Natural killer cell (primary cell): ENCODE data around the gene HMGCL. TPM values are rescaled to one million over a fixed set of nuclear protein-coding genes. Genes with fewer than 3 reads are reported as not detected.

Experiments used
- ATAC-seq, 3 donors: fragments of 150-1000 bp in 2 of 3; fragments of 200-7000 bp in 1 of 3; cut with Tn5 transposase; 1 replicate in 1 of 3; 2 replicates in 2 of 3; pipeline ENCODE4 v1.10.0; 2021; ENCODE audit warnings: mild to moderate bottlenecking in 2 of 3, moderate library complexity in 2 of 3
- DNase-seq, 2 donors: peaks; one replicate each; pipeline versions ENCODE4 v3.0.0 to v3.0.0-alpha.2; 2013 to 2021; ENCODE audit warnings: mixed read lengths in 1 of 2
- H3K27ac ChIP-seq: one replicate; pipeline ENCODE4 v1.5.1; 2013; ENCODE audit warnings: mild to moderate bottlenecking, low read length
- H3K27me3 ChIP-seq: one replicate; pipeline ENCODE4 v1.6.1; 2013; ENCODE audit warnings: low read length; ENCODE audit not compliant: control insufficient read depth, insufficient read depth
- H3K36me3 ChIP-seq: one replicate; pipeline ENCODE4 v1.6.1; 2013; ENCODE audit warnings: low read length; ENCODE audit not compliant: control insufficient read depth, insufficient read depth
- H3K4me1 ChIP-seq: one replicate; pipeline ENCODE4 v1.6.1; 2013; ENCODE audit warnings: low read length; ENCODE audit not compliant: control insufficient read depth, insufficient read depth
- H3K4me3 ChIP-seq: one replicate; pipeline ENCODE4 v1.5.1; 2013; ENCODE audit warnings: low read length
- H3K9me3 ChIP-seq: one replicate; pipeline ENCODE4 v1.6.1; 2013; ENCODE audit warnings: low read length; ENCODE audit not compliant: control insufficient read depth, insufficient read depth
- H3K27ac Mint-ChIP-seq, 2 donors: one replicate each; pipeline ENCODE4 v1.8.0; 2022; ENCODE audit warnings: mild to moderate bottlenecking in 2 of 2, mixed read lengths in 2 of 2, moderate library complexity in 1 of 2
- H3K27me3 Mint-ChIP-seq, 2 donors: one replicate each; pipeline ENCODE4 v1.8.0; 2022; ENCODE audit warnings: low read depth in 2 of 2, mixed read lengths in 2 of 2
- H3K36me3 Mint-ChIP-seq: one replicate; pipeline ENCODE4 v1.8.0; 2022; ENCODE audit warnings: mixed read lengths
- H3K4me1 Mint-ChIP-seq, 2 donors: one replicate each; pipeline ENCODE4 v1.8.0; 2022; ENCODE audit warnings: mixed read lengths in 2 of 2
- H3K4me3 Mint-ChIP-seq: one replicate; pipeline ENCODE4 v1.8.0; 2022; ENCODE audit warnings: mild to moderate bottlenecking, moderate library complexity, mixed read lengths
- H3K9me3 Mint-ChIP-seq, 2 donors: one replicate each; pipeline ENCODE4 v1.8.0; 2022; ENCODE audit warnings: mixed read lengths in 2 of 2
- WGBS: methylation state at CpG from one replicate; pipeline ENCODE4 v1.1.7; 2013; ENCODE audit warnings: missing lambda C conversion rate; ENCODE audit not compliant: insufficient coverage; 5-methylcytosine and 5-hydroxymethylcytosine counted together
- intact Hi-C: fragments of 100-400 bp; cut with micrococcal nuclease; formaldehyde crosslinking; loops from one replicate; pipeline ENCODE4 v1.14.2; 2022
- total RNA-seq, 4 donors: library from RNA; stranded (reverse); fragments of 120-200 nt in 1 of 4; gene quantifications; one replicate each; pipeline versions ENCODE4 v1.2.3 to v1.2.4, GENCODE V29; 2013 to 2022
- TF ChIP-seq, protein P1 (sequence below): fragments of 200-600 bp; IDR thresholded peaks from one replicate; pipeline ENCODE4 v1.8.0; 2022; ENCODE audit warnings: antibody characterized with exemption

HMGCL gene
- total RNA-seq, 3 donors from 2014 or later (not counting 1 experiment from before 2014, with no cell fraction given) = 16.8 to 26.9 (median 17.0) TPM

GRCh38 chr1:23763041-23763577 is 62.1 kb downstream of the HMGCL start:
- ATAC-seq = no peak
- H3K36me3 Mint-ChIP-seq = peaks cover 7% of the 10 kb centered on the region
- TF ChIP-seq, protein P1, sequence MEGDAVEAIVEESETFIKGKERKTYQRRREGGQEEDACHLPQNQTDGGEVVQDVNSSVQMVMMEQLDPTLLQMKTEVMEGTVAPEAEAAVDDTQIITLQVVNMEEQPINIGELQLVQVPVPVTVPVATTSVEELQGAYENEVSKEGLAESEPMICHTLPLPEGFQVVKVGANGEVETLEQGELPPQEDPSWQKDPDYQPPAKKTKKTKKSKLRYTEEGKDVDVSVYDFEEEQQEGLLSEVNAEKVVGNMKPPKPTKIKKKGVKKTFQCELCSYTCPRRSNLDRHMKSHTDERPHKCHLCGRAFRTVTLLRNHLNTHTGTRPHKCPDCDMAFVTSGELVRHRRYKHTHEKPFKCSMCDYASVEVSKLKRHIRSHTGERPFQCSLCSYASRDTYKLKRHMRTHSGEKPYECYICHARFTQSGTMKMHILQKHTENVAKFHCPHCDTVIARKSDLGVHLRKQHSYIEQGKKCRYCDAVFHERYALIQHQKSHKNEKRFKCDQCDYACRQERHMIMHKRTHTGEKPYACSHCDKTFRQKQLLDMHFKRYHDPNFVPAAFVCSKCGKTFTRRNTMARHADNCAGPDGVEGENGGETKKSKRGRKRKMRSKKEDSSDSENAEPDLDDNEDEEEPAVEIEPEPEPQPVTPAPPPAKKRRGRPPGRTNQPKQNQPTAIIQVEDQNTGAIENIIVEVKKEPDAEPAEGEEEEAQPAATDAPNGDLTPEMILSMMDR = no peak

GRCh38 chr1:23759277-23759676 is 66.0 kb downstream of the HMGCL start:
- ATAC-seq (no peak), DNase-seq (no peak)
- H3K27ac ChIP-seq = no peak overlapping the region
- Mint-ChIP-seq H3K27ac (no peak overlapping the region), H3K9me3 (no peaks in the 10 kb centered on the region), H3K27me3 (no peaks in the 10 kb centered on the region), H3K36me3 (peaks cover 18% of the 10 kb centered on the region), H3K4me3 (no peak overlapping the region), H3K4me1 (peaks cover 0 to 5% of the 10 kb centered on the region in 2 donors)
- WGBS = 89% methylated on average over 4 of the region's 4 CpGs
- H3K4me3 ChIP-seq = no peak overlapping the region
- no peaks in the 10 kb centered on the region for H3K4me1 ChIP-seq
- peaks cover 69% of the 10 kb centered on the region for H3K36me3 ChIP-seq
- TF ChIP-seq, protein P1 = no peak
- intact Hi-C loops = no loop called here
- no peaks in the 10 kb centered on the region for H3K9me3 ChIP-seq
- no peaks in the 10 kb centered on the region for H3K27me3 ChIP-seq

More at GRCh38 chr1:23763041-23763577, 62.1 kb downstream of the HMGCL start:
- no peaks in the 10 kb centered on the region for H3K9me3 ChIP-seq
- no peak for DNase-seq
- H3K27ac ChIP-seq = no peak overlapping the region
- Mint-ChIP-seq H3K27me3 (no peaks in the 10 kb centered on the region), H3K9me3 (no peaks in the 10 kb centered on the region), H3K4me3 (no peak overlapping the region), H3K27ac (no peak overlapping the region), H3K4me1 (peaks cover 0 to 5% of the 10 kb centered on the region in 2 donors)
- H3K36me3 ChIP-seq = peaks cover 40% of the 10 kb centered on the region
- 97% methylated on average over 7 of the region's 7 CpGs for WGBS
- H3K4me3 ChIP-seq = no peak overlapping the region
- intact Hi-C loops = no loop called here
- no peaks in the 10 kb centered on the region for H3K27me3 ChIP-seq
- no peaks in the 10 kb centered on the region for H3K4me1 ChIP-seq

- no peaks in the 10 kb centered on the region for H3K9me3 Mint-ChIP-seq
- ATAC-seq (no peak), DNase-seq (no peak)
- WGBS = 100% methylated on average over 1 of the region's 1 CpG
- Histone ChIP-seq H3K36me3 (peaks cover 84% of the 10 kb centered on the region), H3K4me3 (no peak overlapping the region), H3K9me3 (no peaks in the 10 kb centered on the region), H3K27ac (no peak overlapping the region), H3K4me1 (no peaks in the 10 kb centered on the region), H3K27me3 (no peaks in the 10 kb centered on the region)
- intact Hi-C loops = no loop called here
- no peak overlapping the region for H3K4me3 Mint-ChIP-seq
- TF ChIP-seq, protein P1 = no peak
- H3K36me3 Mint-ChIP-seq = peaks cover 30% of the 10 kb centered on the region
- peaks cover 0 to 5% of the 10 kb centered on the region in 2 donors for H3K4me1 Mint-ChIP-seq
- no peak overlapping the region for H3K27ac Mint-ChIP-seq
- H3K27me3 Mint-ChIP-seq = no peaks in the 10 kb centered on the region
Measured at GRCh38 chr1:23757812-23758211, 67.4 kb downstream of the HMGCL start.

GRCh38 chr1:23756676-23757075 is 68.6 kb downstream of the HMGCL start:
- TF ChIP-seq, protein P1 = no peak
- no peaks in the 10 kb centered on the region for H3K9me3 ChIP-seq
- no peak for DNase-seq
- Mint-ChIP-seq H3K4me3 (no peak overlapping the region), H3K27me3 (no peaks in the 10 kb centered on the region), H3K36me3 (peaks cover 31% of the 10 kb centered on the region), H3K27ac (no peak overlapping the region), H3K4me1 (peaks cover 0 to 5% of the 10 kb centered on the region in 2 donors), H3K9me3 (no peaks in the 10 kb centered on the region)
- no peak overlapping the region for H3K4me3 ChIP-seq
- no peak overlapping the region for H3K27ac ChIP-seq
- no peak for ATAC-seq
- intact Hi-C loops = no loop called here
- WGBS = 100% methylated on average over 3 of the region's 3 CpGs
- H3K4me1 ChIP-seq = no peaks in the 10 kb centered on the region
- H3K36me3 ChIP-seq = peaks cover 88% of the 10 kb centered on the region
- no peaks in the 10 kb centered on the region for H3K27me3 ChIP-seq
